Ovary (tissue), 9 donors: ENCODE measurements around the gene ELAVL1. TPM values are rescaled to one million over a fixed set of nuclear protein-coding genes. Genes with fewer than 3 reads are reported as not detected.

Source experiments
- DNase-seq, 5 donors: peaks; one replicate each; pipeline ENCODE4 v3.0.0-alpha.2; 2019 to 2020
- H3K27ac ChIP-seq, 2 donors: fragments of 200-600 bp; one replicate each; pipeline versions ENCODE4 v1.5.1 to v1.8.0; 2019 to 2022
- H3K27me3 ChIP-seq: fragments of 200-600 bp; one replicate; pipeline ENCODE4 v1.8.0; 2022
- H3K36me3 ChIP-seq: fragments of 200-600 bp; sonication (generic); one replicate; pipeline ENCODE4 v1.5.1; 2019
- H3K4me1 ChIP-seq: one replicate; pipeline ENCODE4 v1.8.1; 2013; ENCODE audit warnings: mild to moderate bottlenecking, moderate library complexity; ENCODE audit not compliant: insufficient read depth
- H3K4me3 ChIP-seq: fragments of 200-600 bp; sonication (generic); one replicate; pipeline ENCODE4 v1.5.1; 2017
- H3K9me3 ChIP-seq, 2 donors: fragments of 200-600 bp in 1 of 2; sonication (generic) in 1 of 2; one replicate each; pipeline versions ENCODE4 v1.5.1 to v1.8.1; 2013 to 2019; ENCODE audit warnings: mild to moderate bottlenecking in 1 of 2, moderate library complexity in 1 of 2
- CTCF ChIP-seq, 3 donors: fragments of 450-650 bp in 2 of 3; fragments of 200-600 bp in 1 of 3; IDR thresholded peaks; one replicate each; pipeline versions ENCODE4 v1.5.1 to v1.8.0; 2016 to 2022; ENCODE audit warnings: antibody characterized with exemption in 3 of 3, mild to moderate bottlenecking in 1 of 3
- EP300 ChIP-seq: sonication (generic); formaldehyde crosslinking; IDR thresholded peaks from one replicate; pipeline ENCODE4 v1.6.1; 2017; ENCODE audit warnings: antibody characterized with exemption
- POLR2A ChIP-seq: fragments of 450-650 bp; IDR thresholded peaks from one replicate; pipeline ENCODE4 v1.6.1; 2017; ENCODE audit warnings: antibody characterized with exemption, mild to moderate bottlenecking, moderate library complexity
- WGBS, 3 donors: extraction: QIAGEN DNeasy Blood & Tissue Kit in 1 of 3; methylation state at CpG; one replicate each; pipeline versions ENCODE4 v1.1.5 to v1.1.7; 2013 to 2017; 5-methylcytosine and 5-hydroxymethylcytosine counted together
- intact Hi-C, 4 donors: fragments of 100-400 bp; cut with DNase I; formaldehyde crosslinking; loops; one replicate each; pipeline versions ENCODE4 v1.11.0 to v1.15.1; 2022 to 2023
- polyA plus RNA-seq, 2 donors: library from polyadenylated mRNA; stranded (reverse); fragments of 200-250 nt in 1 of 2; fragments of 350-450 nt in 1 of 2; fragmentation: Illumina TruSeq in 1 of 2; extraction: RNeasy Lipid Tissue Mini Kit (QIAGEN cat#74804) in 1 of 2; gene quantifications; one replicate each; pipeline ENCODE4 v1.2.3, GENCODE V29; 2013 to 2014
- total RNA-seq, 7 donors: library from RNA; depleted of rRNA in 2 of 7; stranded (reverse); fragments of >200 nt in 2 of 7; fragmentation: NEBNext Ultra II Directional in 3 of 7; extraction: Animal tissue kit (Norgen Biotek cat#: 25700) in 3 of 7; gene quantifications; one replicate each; pipeline versions ENCODE4 v1.1.0 to v1.2.4, GENCODE V29; 2016 to 2023
- donor health status: DM: no; HTN: no; CAD: no; lungs with moderate emphysema.
- donor health status: DM: no; HTN: no; CAD: no.
- donor health status: Bipolar disorder and iron deficiency.
- donor health status: DM: yes; HTN: yes; CAD: no.
- donor health status: DM: no; HTN: no; CAD: no.
- donor health status: DM: yes; HTN: yes; CAD: no.

Gene ELAVL1
- total and polyA plus RNA-seq, 9 donors, result 13.8 to 78.4 (median 63.5) TPM

- DNase-seq, result peak in 3 of 5 donors; percentile 11 to 38 (median 25)
- Histone ChIP-seq H3K27me3 (peaks cover 6% of the 10 kb centered on the region), H3K36me3 (no peaks in the 10 kb centered on the region), H3K9me3 (no peaks in the 10 kb centered on the region), H3K4me3 (no peak overlapping the region), H3K27ac (no peak overlapping the region), H3K4me1 (peaks cover 3% of the 10 kb centered on the region)
- TF ChIP-seq CTCF (IDR thresholded peaks at IDR 0.05) (no peak), POLR2A (no peak), EP300 (no peak)
- intact Hi-C loops, result no loop called here
- WGBS, 3 donors, result 85 to 87% (median 87%) methylated on average over 18 of the region's 18 CpGs
Measured at GRCh38 chr19:7911508-7912143, 93.8 kb downstream of the ELAVL1 start.

DNA sequence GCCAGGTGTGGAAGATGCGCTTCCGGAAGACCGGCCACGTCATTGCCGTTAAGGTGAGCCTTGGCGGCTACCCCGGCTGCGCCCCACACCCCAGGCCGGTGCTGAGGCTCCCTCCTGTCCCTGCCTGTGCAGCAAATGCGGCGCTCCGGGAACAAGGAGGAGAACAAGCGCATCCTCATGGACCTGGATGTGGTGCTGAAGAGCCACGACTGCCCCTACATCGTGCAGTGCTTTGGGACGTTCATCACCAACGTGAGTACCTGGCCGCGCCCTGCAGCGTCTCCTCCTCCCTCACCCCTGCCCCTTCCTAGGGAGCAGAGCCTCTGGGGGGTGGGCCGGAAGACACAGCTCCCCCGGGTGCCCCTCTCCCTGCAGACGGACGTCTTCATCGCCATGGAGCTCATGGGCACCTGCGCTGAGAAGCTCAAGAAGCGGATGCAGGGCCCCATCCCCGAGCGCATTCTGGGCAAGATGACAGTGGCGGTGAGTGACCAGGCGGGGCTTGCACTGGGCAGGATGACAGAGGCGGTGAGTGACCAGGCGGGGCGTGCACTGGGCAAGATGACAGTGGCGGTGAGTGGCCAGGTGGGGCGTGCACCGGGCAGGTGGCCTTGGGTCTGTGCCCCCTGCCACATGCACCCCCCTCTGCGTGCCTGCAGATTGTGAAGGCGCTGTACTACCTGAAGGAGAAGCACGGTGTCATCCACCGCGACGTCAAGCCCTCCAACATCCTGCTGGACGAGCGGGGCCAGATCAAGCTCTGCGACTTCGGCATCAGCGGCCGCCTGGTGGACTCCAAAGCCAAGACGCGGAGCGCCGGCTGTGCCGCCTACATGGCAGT, 94.9 kb downstream of the ELAVL1 start:
- Histone ChIP-seq H3K9me3 (no peaks in the 10 kb centered on the region), H3K4me1 (peaks cover 4% of the 10 kb centered on the region), H3K27ac (no peak overlapping the region), H3K27me3 (peaks cover 1% of the 10 kb centered on the region), H3K36me3 (no peaks in the 10 kb centered on the region), H3K4me3 (no peak overlapping the region)
- WGBS, 3 donors, result 87 to 93% (median 90%) methylated on average over 49 to 54 of the region's 54 CpGs
- peak in 3 of 5 donors; percentile 30 to 43 (median 33) for DNase-seq
- TF ChIP-seq EP300 (no peak), POLR2A (no peak), CTCF (IDR thresholded peaks at IDR 0.05) (no peak)
- intact Hi-C loops, result no loop called here

GRCh38 chr19:7909471-7910067, 95.9 kb downstream of the ELAVL1 start:
- intact Hi-C loops, result no loop called here

More at GRCh38 chr19:7909471-7910067, 95.9 kb downstream of the ELAVL1 start:
- no peaks in the 10 kb centered on the region for H3K36me3 ChIP-seq
- H3K27ac ChIP-seq, result no peak overlapping the region
- no peak for TF ChIP-seq CTCF (IDR thresholded peaks at IDR 0.05)
- no peak for TF ChIP-seq EP300
- no peak for TF ChIP-seq POLR2A
- H3K4me1 ChIP-seq, result peaks cover 10% of the 10 kb centered on the region
- H3K27me3 ChIP-seq, result no peaks in the 10 kb centered on the region
- WGBS, 3 donors, result 84 to 93% (median 91%) methylated on average over 10 to 21 of the region's 21 CpGs
- no peak overlapping the region for H3K4me3 ChIP-seq
- peak in 3 of 5 donors; percentile 23 to 34 (median 24) for DNase-seq
- H3K9me3 ChIP-seq, result no peaks in the 10 kb centered on the region
